OCI-LY3 (cell line): Measurements from ENCODE around the gene THTPA.

Source experiments
- H2AFZ ChIP-seq: fragments of 200-600, 300-600 bp; shearing (Covaris generic); 2 replicates; pipeline ENCODE4 v1.6.0; 2014; ENCODE audit warnings: antibody characterized with exemption, low read depth, low read length
- H3K27ac ChIP-seq: fragments of 200-600, 300-600 bp; sonication (generic); 2 replicates; pipeline ENCODE4 v1.5.1; 2014; ENCODE audit warnings: mild to moderate bottlenecking, low read length, moderate library complexity, mixed read lengths
- H3K27me3 ChIP-seq: fragments of 200-600, 300-600 bp; sonication (generic); 2 replicates; pipeline ENCODE4 v1.6.1; 2014; ENCODE audit warnings: low read depth, low read length, mixed read lengths
- H3K36me3 ChIP-seq: fragments of 200-600, 300-600 bp; sonication (generic); replicated peaks from 2 replicates; pipeline ENCODE3; 2014; ENCODE audit warnings: low read depth, low read length, mixed read lengths
- H3K4me1 ChIP-seq: fragments of 300-600, 200-600 bp; sonication (generic); 2 replicates; pipeline ENCODE4 v1.6.1; 2014; ENCODE audit warnings: low read length, mixed read lengths
- H3K4me2 ChIP-seq: fragments of 200-600, 300-600 bp; sonication (generic); 2 replicates; pipeline ENCODE4 v1.6.1; 2014; ENCODE audit warnings: low read length, mixed read lengths
- H3K4me3 ChIP-seq: fragments of 300-600, 200-600 bp; sonication (generic); 2 replicates; pipeline ENCODE4 v1.5.1; 2014; ENCODE audit warnings: antibody characterized with exemption, mild to moderate bottlenecking, low read length, moderate library complexity
- H3K79me2 ChIP-seq: fragments of 300-600, 200-600 bp; shearing (Covaris generic); 2 replicates; pipeline ENCODE4 v1.6.1; 2014; ENCODE audit warnings: mild to moderate bottlenecking, low read length, mixed read lengths
- H3K9ac ChIP-seq: fragments of 300-600, 200-600 bp; shearing (Covaris generic); 2 replicates; pipeline ENCODE4 v1.6.0; 2014; ENCODE audit warnings: mild to moderate bottlenecking, low read length, moderate library complexity
- H3K9me3 ChIP-seq: fragments of 200-600, 300-600 bp; shearing (Covaris generic); 2 replicates; pipeline ENCODE4 v1.6.1; 2014; ENCODE audit warnings: low read length, mixed read lengths; ENCODE audit not compliant: insufficient read depth
- H4K20me1 ChIP-seq: fragments of 200-600, 300-600 bp; sonication (generic); 2 replicates; pipeline ENCODE4 v1.6.1; 2016; ENCODE audit warnings: low read length, mixed read lengths; ENCODE audit not compliant: insufficient read depth
- CTCF ChIP-seq: fragments of 200-600, 300-600 bp; sonication (generic); IDR thresholded peaks from 2 replicates; pipeline ENCODE4 v1.5.1; 2014; ENCODE audit warnings: antibody characterized with exemption, low read length, low read depth
- EZH2phosphoT487 ChIP-seq: fragments of 200-600 bp; shearing (Covaris generic); IDR thresholded peaks from 2 replicates; pipeline ENCODE4 v1.6.1; 2018; ENCODE audit warnings: antibody characterized with exemption, mixed run types, low read depth

Gene THTPA

GRCh38 chr14:23548351-23549318 is 7.4 kb upstream of the THTPA start:
- Histone ChIP-seq H3K9me3 (no peaks in the 10 kb centered on the region), H3K36me3 (no peaks in the 10 kb centered on the region), H3K9ac (no peak overlapping the region), H2AFZ (no peak overlapping the region), H3K27ac (no peak overlapping the region), H3K4me3 (no peak overlapping the region), H3K4me2 (no peak overlapping the region), H4K20me1 (no peaks in the 10 kb centered on the region), H3K79me2 (peaks cover 11% of the 10 kb centered on the region; the same call in 1 of the 2 replicates), H3K4me1 (peaks cover 12% of the 10 kb centered on the region), H3K27me3 (no peaks in the 10 kb centered on the region)
- no peak for TF ChIP-seq EZH2phosphoT487
- no peak for TF ChIP-seq CTCF

- H3K27ac ChIP-seq = no peak overlapping the region
- peak overlapping the region; percentile 96 for H3K4me3 ChIP-seq
- H3K4me1 ChIP-seq = peaks cover 14% of the 10 kb centered on the region
- H2AFZ ChIP-seq = no peak overlapping the region
- H3K9me3 ChIP-seq = no peaks in the 10 kb centered on the region
- no peak for TF ChIP-seq EZH2phosphoT487
- TF ChIP-seq CTCF = no peak
- no peaks in the 10 kb centered on the region for H4K20me1 ChIP-seq
- peaks cover 11% of the 10 kb centered on the region; the same call in 1 of the 2 replicates for H3K79me2 ChIP-seq
- peak overlapping the region; percentile 85 for H3K9ac ChIP-seq
- no peaks in the 10 kb centered on the region for H3K36me3 ChIP-seq
- no peaks in the 10 kb centered on the region for H3K27me3 ChIP-seq
- H3K4me2 ChIP-seq = peak overlapping the region; percentile 88
These were observed 5.8 kb upstream of the THTPA start for GRCh38 chr14:23550131-23550811.

- TF ChIP-seq EZH2phosphoT487 (no peak), CTCF (no peak)
- H2AFZ ChIP-seq = peak overlapping the region; percentile 71; the same call in 1 of the 2 replicates
- H3K27me3 ChIP-seq = no peaks in the 10 kb centered on the region
- peaks cover 15% of the 10 kb centered on the region for H3K4me1 ChIP-seq
- no peaks in the 10 kb centered on the region for H4K20me1 ChIP-seq
- no peaks in the 10 kb centered on the region for H3K9me3 ChIP-seq
- H3K27ac ChIP-seq = peak overlapping the region; percentile 32
- H3K4me2 ChIP-seq = peak overlapping the region; percentile 88
- H3K79me2 ChIP-seq = peaks cover 11% of the 10 kb centered on the region; the same call in 1 of the 2 replicates
- H3K4me3 ChIP-seq = peak overlapping the region; percentile 96
- H3K36me3 ChIP-seq = no peaks in the 10 kb centered on the region
- H3K9ac ChIP-seq = peak overlapping the region; percentile 85
These were observed 5.2 kb upstream of the THTPA start for GRCh38 chr14:23550812-23551265.
